HG02943 (cell line): ENCODE results near the gene MTMR2.

Experiments
- ATAC-seq: cut with Tn5 transposase; IDR thresholded peaks from one replicate; pipeline ENCODE4 v1.9.1; 2021; ENCODE audit warnings: mild to moderate bottlenecking, low read depth, moderate library complexity; ENCODE audit not compliant: unreplicated experiment

Gene MTMR2

GRCh38 chr11:95923728-95924413 is at the start of gene MTMR2:
MTMR2 (minus strand) TSS chr11:95924107; CDS start chr11:95923954, 153 bp downstream.
- ATAC-seq: peak; percentile 96

GRCh38 chr11:95972060-95972459 is 48.2 kb upstream of the MTMR2 start:
- ATAC-seq: no peak

GRCh38 chr11:95968585-95968984 is 44.7 kb upstream of the MTMR2 start:
- no peak for ATAC-seq

DNA sequence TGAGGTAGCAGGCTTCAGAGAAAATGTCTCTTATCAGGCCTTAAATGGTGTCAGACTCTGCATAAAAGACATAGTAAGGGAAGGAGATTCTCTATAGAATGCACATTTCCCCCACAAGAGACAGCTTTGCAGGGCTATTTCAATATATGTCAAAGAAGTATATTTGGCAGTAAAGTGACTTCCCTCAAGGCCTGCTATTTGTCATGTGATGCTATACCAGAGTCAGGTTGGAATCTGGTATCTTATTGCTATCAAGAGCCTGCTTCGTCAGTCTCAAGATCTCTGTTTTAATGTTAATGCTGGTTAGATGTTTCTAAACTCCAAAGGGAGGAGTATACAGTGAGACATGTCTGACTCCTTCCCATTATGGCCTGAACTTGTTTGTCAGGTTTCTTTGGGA is 40.4 kb upstream of the MTMR2 start:
- ATAC-seq: no peak

GRCh38 chr11:95961758-95962157 is 37.9 kb upstream of the MTMR2 start:
- no peak for ATAC-seq

- no peak for ATAC-seq
These were observed 27.0 kb upstream of the MTMR2 start for GRCh38 chr11:95950905-95951304.

GRCh38 chr11:95948637-95949036 is 24.7 kb upstream of the MTMR2 start:
- ATAC-seq: no peak

DNA sequence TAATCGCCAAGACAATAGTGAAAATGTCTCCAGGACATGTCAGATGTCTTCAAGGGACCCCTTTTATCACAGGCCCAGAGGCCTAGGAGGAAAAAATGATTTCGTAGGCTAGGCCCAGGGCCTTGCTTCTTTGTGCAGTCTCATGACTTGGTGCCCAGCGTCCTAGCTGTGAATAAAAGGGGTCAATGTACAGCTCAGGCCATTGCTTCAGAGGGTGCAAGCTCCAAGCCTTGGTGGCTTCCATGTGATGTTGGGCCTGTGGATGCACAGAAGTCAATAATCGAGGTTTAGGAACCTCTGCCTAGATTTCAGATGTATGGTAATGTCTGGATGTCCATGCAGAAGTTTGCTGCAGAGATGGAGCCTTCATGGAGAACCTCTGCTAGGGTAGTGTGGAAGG is 20.7 kb upstream of the MTMR2 start:
- no peak for ATAC-seq

DNA sequence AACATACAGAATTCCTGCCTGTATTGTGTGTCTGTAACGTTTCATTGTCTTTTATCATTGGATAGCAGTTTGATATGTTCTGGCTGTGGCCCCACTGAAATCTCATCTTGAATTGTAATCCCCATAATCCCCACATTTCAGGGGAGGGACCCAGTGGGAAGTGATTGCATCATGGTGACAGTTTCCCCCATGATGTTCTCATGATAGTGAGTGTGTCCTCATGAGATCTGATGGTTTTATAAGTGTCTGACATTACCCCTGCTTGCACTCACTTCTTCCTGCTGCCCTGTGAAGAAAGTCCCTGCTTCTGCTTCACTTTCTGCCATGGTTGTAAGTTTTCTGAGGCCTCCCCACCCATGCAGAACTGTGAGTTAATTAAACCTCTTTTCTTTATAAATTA is 19.6 kb upstream of the MTMR2 start:
- no peak for ATAC-seq

GRCh38 chr11:95939091-95939490 is 15.2 kb upstream of the MTMR2 start:
- no peak for ATAC-seq

DNA sequence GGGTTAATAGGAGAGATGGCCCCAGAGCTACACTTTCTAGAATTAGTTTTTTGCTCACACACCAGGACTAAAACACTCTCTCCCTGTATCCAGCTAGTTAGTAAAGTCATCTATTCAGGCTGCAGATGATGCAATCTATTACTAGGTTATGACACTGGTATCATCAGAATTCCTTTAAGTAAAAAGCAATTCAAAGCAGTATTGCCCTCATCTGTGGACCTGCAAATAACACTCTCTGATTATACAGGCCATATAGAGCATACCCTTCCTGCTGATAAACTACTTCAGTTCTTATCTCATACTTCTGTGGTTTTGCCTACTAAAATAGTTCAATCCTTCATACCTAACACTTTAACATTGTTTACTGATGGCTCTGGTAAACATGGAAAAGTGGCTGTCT is 13.5 kb upstream of the MTMR2 start:
- ATAC-seq: no peak

DNA sequence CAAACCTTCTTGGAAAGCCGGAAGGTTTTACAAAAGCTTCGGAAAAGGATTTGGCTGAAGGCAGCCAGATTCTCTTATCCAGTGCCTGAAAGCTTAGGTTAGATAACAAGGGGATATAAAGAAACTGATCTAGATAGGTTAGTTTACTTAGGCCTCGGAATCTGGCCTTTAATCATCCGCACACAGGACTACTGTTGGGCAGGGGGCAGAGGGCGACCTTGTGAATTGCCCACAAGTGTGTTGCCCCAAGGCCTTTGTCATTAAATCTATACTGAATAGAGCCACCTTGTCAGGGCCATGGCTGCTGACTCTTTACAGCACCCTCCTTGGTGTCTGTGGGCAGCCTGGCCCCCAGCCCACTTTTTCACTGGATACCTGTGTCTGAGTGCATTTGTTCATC is 9.7 kb upstream of the MTMR2 start:
- no peak for ATAC-seq

- ATAC-seq: no peak
These were observed 8.0 kb upstream of the MTMR2 start for GRCh38 chr11:95931916-95932315.

GRCh38 chr11:95930948-95931347 is 7.0 kb upstream of the MTMR2 start:
- no peak for ATAC-seq

- no peak for ATAC-seq
These were observed 2.8 kb upstream of the MTMR2 start for GRCh38 chr11:95926726-95927125.

- ATAC-seq: no peak
These were observed 1.1 kb upstream of the MTMR2 start for GRCh38 chr11:95925011-95925410.

DNA sequence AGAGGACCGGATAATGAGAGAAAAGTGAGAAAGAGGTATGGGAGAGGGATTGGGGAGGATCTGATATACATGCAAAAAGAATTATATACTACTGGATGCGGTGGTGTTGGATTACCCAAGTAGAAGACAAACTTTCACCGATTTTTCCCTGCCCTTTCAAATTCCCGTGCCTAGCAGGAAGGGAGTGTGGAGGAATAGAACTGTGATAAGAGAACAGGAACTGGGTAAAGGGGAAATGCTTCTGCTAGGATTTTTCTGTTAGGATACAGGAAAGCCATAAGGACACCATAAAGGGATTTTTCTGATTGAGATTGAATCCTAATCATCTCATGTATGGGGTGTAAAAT is 480 bp upstream of the MTMR2 start:
- no peak for ATAC-seq

- ATAC-seq: no peak
These were observed 524 bp downstream of the MTMR2 start for GRCh38 chr11:95923439-95923727.

DNA sequence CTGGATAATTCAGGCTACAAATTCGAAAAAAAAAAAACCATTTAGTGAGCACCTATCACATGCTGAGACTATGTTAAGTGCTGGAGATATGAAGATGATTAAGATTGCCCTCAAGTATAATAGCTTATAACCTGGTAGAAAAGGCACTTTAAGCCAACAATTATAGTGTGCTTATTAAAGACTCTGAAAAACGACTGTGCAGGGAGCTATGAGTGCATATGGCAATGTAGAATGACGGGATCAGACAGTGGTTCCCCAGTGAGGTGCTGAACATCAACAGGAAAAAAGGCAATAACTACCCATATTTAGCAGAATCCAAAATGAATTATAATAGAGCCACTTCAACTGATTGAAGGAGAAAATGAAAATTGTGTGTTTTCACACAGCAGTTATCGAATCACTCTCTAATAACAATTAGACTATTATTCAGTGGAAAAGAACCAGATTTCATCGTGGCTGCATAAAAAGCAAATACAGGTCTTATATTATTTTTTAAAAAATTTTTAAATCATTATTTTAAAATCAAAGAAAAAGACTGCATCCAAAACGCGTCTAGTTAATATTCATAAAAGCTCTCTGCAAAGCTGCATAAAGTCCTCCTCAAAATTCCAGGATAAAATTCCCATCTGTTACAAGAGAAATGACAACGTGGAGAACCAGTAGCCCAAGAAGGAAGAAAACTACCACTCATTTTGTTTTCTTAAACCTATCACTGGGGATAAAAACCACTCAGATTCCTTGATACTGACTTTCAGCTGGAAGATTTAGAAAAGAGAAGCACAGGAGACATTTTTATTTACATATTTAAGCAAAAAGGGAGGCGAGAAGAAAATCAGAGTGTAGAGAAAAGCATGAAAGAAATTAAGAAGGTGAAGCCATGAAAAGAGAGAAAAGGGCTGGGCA is 1.1 kb downstream of the MTMR2 start:
- no peak for ATAC-seq

DNA sequence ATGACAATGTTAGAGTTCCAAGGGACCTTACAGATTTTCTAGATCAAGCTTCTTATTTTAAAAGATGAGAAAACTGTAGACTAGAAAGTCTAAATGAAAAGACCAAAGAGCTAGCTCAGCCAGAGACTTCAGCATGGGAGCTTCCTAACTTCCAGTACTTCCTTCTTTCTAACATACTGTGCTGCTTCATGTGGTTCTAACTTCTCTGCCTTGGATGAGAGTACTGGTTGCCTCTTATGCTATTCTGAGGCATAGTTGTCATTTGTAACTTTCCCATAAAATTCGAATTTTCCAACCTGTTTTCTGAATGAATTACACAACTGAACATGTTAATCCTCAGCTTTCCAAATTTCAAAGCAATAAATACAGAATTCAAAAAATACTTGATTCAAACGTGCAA is 1.8 kb downstream of the MTMR2 start:
- ATAC-seq: no peak

GRCh38 chr11:95920460-95921105 is 3.3 kb downstream of the MTMR2 start:
- no peak for ATAC-seq

DNA sequence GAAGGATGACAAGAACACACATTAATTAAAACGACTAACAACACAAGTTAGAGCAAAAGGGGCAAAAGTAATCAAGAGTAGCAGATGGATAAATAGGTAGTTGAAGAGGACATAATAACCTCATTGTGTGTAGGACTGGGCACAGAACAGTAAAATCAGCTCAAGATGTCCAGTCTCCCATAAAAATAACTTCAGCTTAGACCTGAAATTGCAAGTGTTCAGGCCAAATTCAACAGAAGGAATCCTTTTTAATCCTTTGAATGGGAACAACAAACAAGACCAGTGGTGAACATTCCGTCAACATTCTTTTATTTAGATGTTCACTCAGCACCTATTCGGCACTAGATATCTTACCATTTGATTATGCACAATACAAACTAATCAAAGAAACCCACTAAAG is 4.4 kb downstream of the MTMR2 start:
- no peak for ATAC-seq
